Osteoblast (primary cell): Measurements from ENCODE around the gene EMX1. TPM values are rescaled to one million over a fixed set of nuclear protein-coding genes. Genes with fewer than 3 reads are reported as not detected.

Experiments used
- DNase-seq: peaks from one replicate; pipeline ENCODE4 v3.0.0; 2011; ENCODE audit warnings: low spot score, mixed read lengths; ENCODE audit not compliant: insufficient read length; ENCODE audit errors: missing footprints
- H2AFZ ChIP-seq: 2 replicates; pipeline ENCODE4 v1.6.0; 2011; ENCODE audit warnings: mild to moderate bottlenecking, low read length
- H3K27ac ChIP-seq: 2 replicates; pipeline ENCODE4 v1.5.1; 2011; ENCODE audit warnings: mild to moderate bottlenecking, low read depth, low read length, moderate library complexity
- H3K27me3 ChIP-seq: 2 replicates; pipeline ENCODE4 v1.6.0; 2012; ENCODE audit warnings: mild to moderate bottlenecking, control low read depth, inconsistent platforms, low read length, moderate library complexity; ENCODE audit not compliant: insufficient read depth
- H3K36me3 ChIP-seq: 2 replicates; pipeline ENCODE4 v1.5.1; 2011; ENCODE audit warnings: mild to moderate bottlenecking, low read length, control low read depth, moderate library complexity; ENCODE audit not compliant: insufficient read depth
- H3K4me1 ChIP-seq: 2 replicates; pipeline ENCODE4 v1.5.1; 2011; ENCODE audit warnings: mild to moderate bottlenecking, low read length, control low read depth, moderate library complexity; ENCODE audit not compliant: insufficient read depth
- H3K4me2 ChIP-seq: 2 replicates; pipeline ENCODE4 v1.6.0; 2011; ENCODE audit warnings: mild to moderate bottlenecking, low read length; ENCODE audit not compliant: insufficient read depth
- H3K4me3 ChIP-seq: fragments of 200-600 bp; sonication (generic); 3 replicates; pipeline ENCODE4 v1.5.1; 2012; ENCODE audit warnings: mild to moderate bottlenecking, low read length, inconsistent platforms; ENCODE audit not compliant: insufficient read depth
- H3K79me2 ChIP-seq: 2 replicates; pipeline ENCODE4 v1.6.0; 2012; ENCODE audit warnings: mild to moderate bottlenecking, low read length, control low read depth, inconsistent platforms; ENCODE audit not compliant: insufficient read depth
- H3K9me3 ChIP-seq: 2 replicates; pipeline ENCODE4 v1.5.1; 2011; ENCODE audit warnings: low read depth, low read length, control low read depth
- H4K20me1 ChIP-seq: 2 replicates; pipeline ENCODE4 v1.6.0; 2012; ENCODE audit warnings: mild to moderate bottlenecking, low read length, control low read depth; ENCODE audit not compliant: insufficient read depth
- CTCF ChIP-seq: IDR thresholded peaks from 2 replicates; pipeline ENCODE4 v1.5.1; 2011; ENCODE audit warnings: mild to moderate bottlenecking, low read depth, low read length, moderate library complexity; ENCODE audit errors: extremely low read depth
- total RNA-seq: library from RNA; depleted of rRNA; stranded (reverse); fragments of >200 nt; gene quantifications from 2 replicates; pipeline ENCODE4 v1.2.3, GENCODE V29; 2012

The EMX1 gene
- total RNA-seq, 1 donor: not detected

- no peak for TF ChIP-seq CTCF
- no peak overlapping the region for H3K4me3 ChIP-seq
- H3K27ac ChIP-seq: no peak overlapping the region
- DNase-seq: no peak
- no peak overlapping the region for H3K4me2 ChIP-seq
- peaks cover 21% of the 10 kb centered on the region for H3K4me1 ChIP-seq
- H4K20me1 ChIP-seq: peaks cover 8% of the 10 kb centered on the region
- H3K27me3 ChIP-seq: no peaks in the 10 kb centered on the region
- no peaks in the 10 kb centered on the region for H3K36me3 ChIP-seq
- H2AFZ ChIP-seq: no peak overlapping the region
- H3K79me2 ChIP-seq: no peaks in the 10 kb centered on the region
- no peaks in the 10 kb centered on the region for H3K9me3 ChIP-seq
These were observed 20.0 kb downstream of the EMX1 start for GRCh38 chr2:72937356-72937669.

GRCh38 chr2:72938455-72938854 is 21.1 kb downstream of the EMX1 start:
- no peaks in the 10 kb centered on the region for H3K9me3 ChIP-seq
- H2AFZ ChIP-seq: no peak overlapping the region
- H3K4me2 ChIP-seq: no peak overlapping the region
- no peak for TF ChIP-seq CTCF
- no peaks in the 10 kb centered on the region for H3K27me3 ChIP-seq
- peaks cover 8% of the 10 kb centered on the region for H4K20me1 ChIP-seq
- no peak overlapping the region for H3K4me3 ChIP-seq
- no peaks in the 10 kb centered on the region for H3K36me3 ChIP-seq
- peaks cover 17% of the 10 kb centered on the region for H3K4me1 ChIP-seq
- H3K79me2 ChIP-seq: no peaks in the 10 kb centered on the region
- no peak overlapping the region for H3K27ac ChIP-seq
- no peak for DNase-seq

GRCh38 chr2:72940361-72940760 is 23.0 kb downstream of the EMX1 start:
- Histone ChIP-seq H3K4me3 (no peak overlapping the region), H3K4me1 (peaks cover 17% of the 10 kb centered on the region), H3K9me3 (no peaks in the 10 kb centered on the region), H3K27me3 (no peaks in the 10 kb centered on the region), H3K79me2 (no peaks in the 10 kb centered on the region), H3K36me3 (no peaks in the 10 kb centered on the region), H3K4me2 (peak overlapping the region; percentile 40), H2AFZ (no peak overlapping the region), H3K27ac (no peak overlapping the region), H4K20me1 (peaks cover 8% of the 10 kb centered on the region)
- TF ChIP-seq CTCF: no peak
- no peak for DNase-seq

- Histone ChIP-seq H3K27ac (no peak overlapping the region), H4K20me1 (peaks cover 8% of the 10 kb centered on the region), H3K9me3 (no peaks in the 10 kb centered on the region), H3K36me3 (no peaks in the 10 kb centered on the region), H3K4me1 (peaks cover 17% of the 10 kb centered on the region), H3K4me2 (peak overlapping the region; percentile 40), H2AFZ (no peak overlapping the region), H3K79me2 (no peaks in the 10 kb centered on the region), H3K4me3 (no peak overlapping the region), H3K27me3 (no peaks in the 10 kb centered on the region)
- peak; percentile 98 for DNase-seq
- no peak for TF ChIP-seq CTCF
These were observed 23.5 kb downstream of the EMX1 start for GRCh38 chr2:72940786-72941185.
